Endothelial cell of umbilical vein (primary cell): ENCODE measurements around the gene TOMM20. TPM values are rescaled to one million over a fixed set of nuclear protein-coding genes. Genes with fewer than 3 reads are reported as not detected.

ENCODE experiments used
- BruUV-seq: library from RNA; stranded (reverse); fragments of 400-500 nt; replicated peaks from 2 replicates; lab custom pipeline; 2021; lab: Mats Ljungman, UMichigan
- CTCF ChIA-PET: fragments of 300-600, 350-600 bp; sonication (Branson Sonifier 250); formaldehyde crosslinking; loops from one replicate; lab custom pipeline; 2021; ENCODE audit warnings: antibody characterized with exemption, inconsistent platforms; lab: Charles Lee
- POLR2A ChIA-PET: fragments of 300-600, 350-600 bp; sonication (Branson Sonifier 250); formaldehyde crosslinking; loops from one replicate; lab custom pipeline; 2021; ENCODE audit warnings: antibody characterized with exemption, inconsistent platforms; lab: Charles Lee
- DNase-seq: peaks from one replicate; pipeline ENCODE4 v3.0.0-alpha.2; 2011; ENCODE audit warnings: low read depth, low spot score
- FAIRE-seq: peaks from 2 replicates; lab custom pipeline; 2011; peaks lifted over from hg19 to GRCh38; lab: Jason Lieb, UNC
- H2AFZ ChIP-seq: 2 replicates; pipeline ENCODE4 v1.6.0; 2012; ENCODE audit warnings: low read depth, low read length, control low read depth, inconsistent platforms
- H3K27ac ChIP-seq: 2 replicates; pipeline ENCODE4 v1.5.1; 2011; ENCODE audit warnings: low read depth, mild to moderate bottlenecking, control low read depth, low read length, moderate library complexity; ENCODE audit not compliant: insufficient read depth
- H3K27me3 ChIP-seq, 2 experiments: 2 replicates each; pipeline versions ENCODE4 v1.6.0 to v1.6.1; 2011; ENCODE audit warnings: low read length in 2 of 2, mixed read lengths in 1 of 2; ENCODE audit not compliant: control insufficient read depth in 2 of 2, insufficient read depth in 2 of 2
- H3K36me3 ChIP-seq, 2 experiments: 2 replicates in 1 of 2; 3 replicates in 1 of 2; pipeline ENCODE4 v1.5.1; 2011; ENCODE audit warnings: low read length in 2 of 2, mild to moderate bottlenecking in 1 of 2, moderate library complexity in 1 of 2; ENCODE audit not compliant: control insufficient read depth in 2 of 2, insufficient read depth in 2 of 2; ENCODE audit errors: extremely low read depth in 1 of 2
- H3K4me1 ChIP-seq: 3 replicates; pipeline ENCODE4 v1.5.1; 2011; ENCODE audit warnings: mild to moderate bottlenecking, low read length; ENCODE audit not compliant: control insufficient read depth, insufficient read depth; ENCODE audit errors: extremely low read depth
- H3K4me2 ChIP-seq: 2 replicates; pipeline ENCODE4 v1.6.1; 2011; ENCODE audit warnings: low read length, control low read depth, mixed read lengths; ENCODE audit not compliant: insufficient read depth
- H3K4me3 ChIP-seq, 3 experiments: fragments of 200-600 bp in 1 of 3; sonication (generic), shearing (Covaris generic) in 1 of 3; replicated peaks in 1 of 3; 2 replicates each; pipeline ENCODE4 v1.5.1; 2011 to 2016; ENCODE audit warnings: control low read depth in 3 of 3, low read length in 3 of 3, mild to moderate bottlenecking in 2 of 3, inconsistent platforms in 1 of 3, low read depth in 1 of 3, moderate library complexity in 1 of 3; ENCODE audit not compliant: insufficient read depth in 1 of 3
- H3K79me2 ChIP-seq: 2 replicates; pipeline ENCODE4 v1.6.0; 2012; ENCODE audit warnings: low read length, inconsistent platforms; ENCODE audit not compliant: control insufficient read depth, insufficient read depth
- H3K9ac ChIP-seq: replicated peaks from 2 replicates; pipeline ENCODE3; 2011; ENCODE audit warnings: low read length, control low read depth; ENCODE audit not compliant: insufficient read depth; ENCODE audit errors: extremely low read depth
- H3K9me1 ChIP-seq: replicated peaks from 3 replicates; pipeline ENCODE4 v1.6.0; 2011; ENCODE audit warnings: mild to moderate bottlenecking, low read length; ENCODE audit not compliant: control insufficient read depth, insufficient read depth; ENCODE audit errors: extremely low read depth
- H3K9me3 ChIP-seq: replicated peaks from 2 replicates; pipeline ENCODE4 v1.5.1; 2012; ENCODE audit warnings: low read length, inconsistent platforms; ENCODE audit not compliant: control insufficient read depth, insufficient read depth
- H4K20me1 ChIP-seq: replicated peaks from 2 replicates; pipeline ENCODE3; 2011; ENCODE audit warnings: mild to moderate bottlenecking, low read length; ENCODE audit not compliant: control insufficient read depth, insufficient read depth; ENCODE audit errors: extremely low read depth
- CTCF ChIP-seq, 2 donors: IDR thresholded peaks; 1 replicate in 1 of 2; 2 replicates in 1 of 2; pipeline ENCODE4 v1.5.1; 2011; ENCODE audit warnings: low read length in 2 of 2, mild to moderate bottlenecking in 2 of 2, moderate library complexity in 2 of 2, control low read depth in 1 of 2, inconsistent platforms in 1 of 2, low read depth in 1 of 2; ENCODE audit not compliant: insufficient read depth in 1 of 2; ENCODE audit errors: extremely low read depth in 1 of 2
- EZH2 ChIP-seq: IDR thresholded peaks from 2 replicates; pipeline ENCODE4 v1.6.1; 2012; ENCODE audit warnings: borderline replicate concordance, low read depth, mild to moderate bottlenecking, moderate library complexity, low read length, inconsistent platforms; ENCODE audit not compliant: severe bottlenecking
- FOS ChIP-seq: IDR thresholded peaks from 2 replicates; pipeline ENCODE4 v1.6.1; 2011; ENCODE audit warnings: mild to moderate bottlenecking, low read length, moderate library complexity, borderline replicate concordance; ENCODE audit not compliant: insufficient read depth
- GATA2 ChIP-seq: IDR thresholded peaks from 2 replicates; pipeline ENCODE4 v1.7.0; 2011; ENCODE audit warnings: low read depth, mild to moderate bottlenecking, moderate library complexity, mixed read lengths, low read length; ENCODE audit not compliant: insufficient read length, insufficient read depth
- JUN ChIP-seq: IDR thresholded peaks from 2 replicates; pipeline ENCODE4 v1.6.1; 2011; ENCODE audit warnings: borderline replicate concordance, low read depth; ENCODE audit not compliant: insufficient read length, insufficient read depth
- MAX ChIP-seq: IDR thresholded peaks from 2 replicates; pipeline ENCODE4 v1.6.1; 2011; ENCODE audit not compliant: insufficient read depth, insufficient read length
- MYC ChIP-seq: IDR thresholded peaks from one replicate; pipeline ENCODE4 v1.6.1; 2011; ENCODE audit warnings: mild to moderate bottlenecking, low read depth, low read length
- POLR2A ChIP-seq: IDR thresholded peaks from 2 replicates; pipeline ENCODE4 v1.6.1; 2012; ENCODE audit warnings: low read depth, mild to moderate bottlenecking, control low read depth, low read length
- POLR2AphosphoS5 ChIP-seq: IDR thresholded peaks from 2 replicates; pipeline ENCODE4 v1.6.1; 2012; ENCODE audit warnings: low read depth, mild to moderate bottlenecking, control low read depth, low read length, moderate library complexity; ENCODE audit not compliant: insufficient read depth
- dilution Hi-C: fragments of 300-500 bp; cut with MboI; formaldehyde crosslinking; loops from one replicate; pipeline ENCODE4 v1.15.0; 2019; ENCODE audit warnings: low sequenced_read_pairs; ENCODE audit not compliant: extremely low pct_ligation_motif_present
- intact Hi-C: fragments of 100-400 bp; cut with micrococcal nuclease; formaldehyde crosslinking; loops from one replicate; pipeline ENCODE4 v1.10.0; 2022
- polyA plus RNA-seq, 4 experiments: library from polyadenylated mRNA; depleted of rRNA in 3 of 4; stranded (reverse) in 3 of 4; unstranded in 1 of 4; fragments of >200 nt; gene quantifications; 2 replicates each; pipeline versions ENCODE4 v1.2.1 to v1.2.3, GENCODE V29; 2011 to 2012; ENCODE audit warnings: missing spikeins in 1 of 4
- total RNA-seq: library from RNA; stranded (reverse); gene quantifications from 2 replicates; pipeline ENCODE4 v1.2.3, GENCODE V29; 2021

Gene TOMM20
- total and polyA plus RNA-seq, 2 donors (not counting 3 experiments of a cell fraction or from before 2014, with no cell fraction given) = 42.5 to 98.4 TPM

- CTCF ChIA-PET = no interaction called here
- no peak for DNase-seq
Measured at GRCh38 chr1:235072096-235072495, 56.5 kb downstream of the TOMM20 start.

More at GRCh38 chr1:235072096-235072495, 56.5 kb downstream of the TOMM20 start:
- Histone ChIP-seq H3K27ac (no peak overlapping the region), H3K9ac (no peak overlapping the region), H3K27me3 (no peaks in the 10 kb centered on the region), H3K4me3 (no peak overlapping the region), H3K36me3 (no peaks in the 10 kb centered on the region), H3K4me2 (no peak overlapping the region), H3K9me3 (no peaks in the 10 kb centered on the region), H3K79me2 (no peaks in the 10 kb centered on the region), H3K4me1 (peaks cover 30% of the 10 kb centered on the region), H4K20me1 (no peaks in the 10 kb centered on the region), H2AFZ (no peak overlapping the region), H3K9me1 (no peaks in the 10 kb centered on the region)
- intact Hi-C loops = no loop called here
- TF ChIP-seq MYC (no peak), CTCF (IDR thresholded peaks at IDR 0.05; ENCODE audit: extremely low read depth in 1 of 2, insufficient read depth in 1 of 2, low read depth in 1 of 2, low read length in 2 of 2) (no peak), FOS (no peak), POLR2A (no peak), JUN (no peak), MAX (no peak), POLR2AphosphoS5 (no peak), EZH2 (no peak), GATA2 (no peak)
- no TSS peak for BruUV-seq
- FAIRE-seq = no peak
- POLR2A ChIA-PET = no interaction called here
- dilution Hi-C loops = loop anchor here (10.0 kb wide), 2 partner anchors 347 to 467 kb away; no protein-coding TSS in a partner anchor
